HepG2 (cell line): ENCODE data around the gene ERC1. TPM values are rescaled to one million over a fixed set of nuclear protein-coding genes. Genes with fewer than 3 reads are reported as not detected.

Source experiments
- ATAC-seq: fragments of 200-7000 bp; cut with Tn5 transposase; 3 replicates; pipeline ENCODE4 v1.9.1; 2020; ENCODE audit warnings: mild to moderate bottlenecking, moderate library complexity
- BruUV-seq: library from RNA; stranded (reverse); fragments of 400-500 nt; replicated peaks from 2 replicates; lab custom pipeline; 2021; lab: Mats Ljungman, UMichigan
- CTCF ChIA-PET: fragments of 300-600 bp; formaldehyde crosslinking; extraction: SDS; loops from one replicate; lab custom pipeline; 2021; ENCODE audit warnings: low total read pairs, inconsistent platforms, low intra/inter-chr PET ratio; lab: Yijun Ruan, JAX
- POLR2A ChIA-PET: fragments of 350-600 bp; sonication (Branson Sonifier 250); formaldehyde crosslinking; loops from one replicate; lab custom pipeline; 2020; ENCODE audit warnings: antibody characterized with exemption, inconsistent platforms; lab: Yijun Ruan, JAX
- DNase-seq: peaks from one replicate; pipeline ENCODE4 v3.0.0-alpha.2; 2015; ENCODE audit warnings: low spot score
- FAIRE-seq: peaks from 3 replicates; lab custom pipeline; 2011; peaks lifted over from hg19 to GRCh38; lab: Jason Lieb, UNC
- H2AFZ ChIP-seq: one replicate; pipeline ENCODE4 v1.6.1; 2011; ENCODE audit warnings: low read length, inconsistent platforms
- H3K27ac ChIP-seq: fragments of 300-600 bp; 3 replicates; pipeline ENCODE4 v1.8.0; 2011; ENCODE audit warnings: mixed run types, mild to moderate bottlenecking, mixed read lengths, low read length, inconsistent platforms; ENCODE audit not compliant: insufficient read depth; ENCODE audit errors: extremely low read length
- H3K27me3 ChIP-seq, 2 experiments: fragments of 200-600 bp in 1 of 2; 2 replicates in 1 of 2; 3 replicates in 1 of 2; pipeline versions ENCODE4 v1.6.0 to v1.8.0; 2011; ENCODE audit warnings: low read length in 2 of 2, mild to moderate bottlenecking in 2 of 2, moderate library complexity in 2 of 2, inconsistent platforms in 1 of 2; ENCODE audit not compliant: insufficient read depth in 2 of 2, control insufficient read depth in 1 of 2
- H3K36me3 ChIP-seq, 2 experiments: fragments of 200-600 bp in 1 of 2; replicated peaks in 1 of 2; 2 replicates in 1 of 2; 3 replicates in 1 of 2; pipeline versions ENCODE4 v1.5.1 to v1.8.0; 2011; ENCODE audit warnings: low read length in 2 of 2, inconsistent platforms in 1 of 2; ENCODE audit not compliant: insufficient read depth in 2 of 2, control insufficient read depth in 1 of 2
- H3K4me1 ChIP-seq: 2 replicates; pipeline ENCODE4 v1.5.1; 2012; ENCODE audit warnings: low read length, inconsistent platforms; ENCODE audit not compliant: insufficient read depth
- H3K4me2 ChIP-seq: 2 replicates; pipeline ENCODE4 v1.6.0; 2011; ENCODE audit warnings: low read depth, low read length, inconsistent platforms
- H3K4me3 ChIP-seq, 3 experiments: fragments of 200-600 bp in 1 of 3; sonication (generic), shearing (Covaris generic) in 1 of 3; replicated peaks in 1 of 3; 2 replicates each; pipeline ENCODE4 v1.5.1; 2011 to 2016; ENCODE audit warnings: low read length in 3 of 3, inconsistent platforms in 2 of 3, low read depth in 2 of 3, mild to moderate bottlenecking in 2 of 3, control low read depth in 1 of 3, mixed read lengths in 1 of 3; ENCODE audit not compliant: insufficient read depth in 1 of 3
- H3K79me2 ChIP-seq: one replicate; pipeline ENCODE4 v1.6.1; 2011; ENCODE audit warnings: low read length, inconsistent platforms; ENCODE audit not compliant: insufficient read depth
- H3K9ac ChIP-seq: 2 replicates; pipeline ENCODE4 v1.6.0; 2011; ENCODE audit warnings: mild to moderate bottlenecking, low read depth, low read length, inconsistent platforms; ENCODE audit not compliant: insufficient read depth
- H3K9me3 ChIP-seq: 2 replicates; pipeline ENCODE4 v1.5.1; 2012; ENCODE audit warnings: mild to moderate bottlenecking, low read length
- H4K20me1 ChIP-seq: 2 replicates; pipeline ENCODE4 v1.6.0; 2011; ENCODE audit warnings: inconsistent platforms, mild to moderate bottlenecking, low read length, moderate library complexity; ENCODE audit not compliant: insufficient read depth
- GLI4 ChIP-seq: sonication (generic); formaldehyde crosslinking; IDR thresholded peaks from 2 replicates; pipeline ENCODE4 v1.5.1; 2020; ENCODE audit warnings: missing genetic modification reagents, mild to moderate bottlenecking, moderate library complexity, borderline replicate concordance
- JARID2 ChIP-seq: sonication (generic); formaldehyde crosslinking; IDR thresholded peaks from 2 replicates; pipeline ENCODE4 v1.8.1; 2023; ENCODE audit warnings: missing genetic modification reagents, inconsistent platforms; ENCODE audit not compliant: insufficient replicate concordance
- NCOA1 ChIP-seq: sonication (generic); formaldehyde crosslinking; IDR thresholded peaks from 2 replicates; pipeline ENCODE4 v1.9.0; 2021; ENCODE audit warnings: missing genetic modification reagents
- PCBP2 ChIP-seq: fragments of 200-400 bp; formaldehyde crosslinking; optimal IDR thresholded peaks from 2 replicates; pipeline ENCODE3; 2018; ENCODE audit warnings: low read length, low read depth; ENCODE audit not compliant: poor library complexity, severe bottlenecking
- PHF21A ChIP-seq: sonication (generic); formaldehyde crosslinking; IDR thresholded peaks from 2 replicates; pipeline ENCODE4 v1.5.0; 2020; ENCODE audit warnings: mild to moderate bottlenecking, missing genetic modification reagents
- RFX3 ChIP-seq: IDR thresholded peaks from 2 replicates; pipeline ENCODE4 v1.6.1; 2016; ENCODE audit warnings: missing biosample characterization, missing genetic modification reagents
- SMARCE1 ChIP-seq: fragments of 450-650 bp; IDR thresholded peaks from 2 replicates; pipeline ENCODE4 v1.6.1; 2017; ENCODE audit warnings: borderline replicate concordance
- ZNF10 ChIP-seq: sonication (generic); formaldehyde crosslinking; IDR thresholded peaks from 2 replicates; pipeline ENCODE4 v1.4.0; 2020; ENCODE audit warnings: mild to moderate bottlenecking, low read depth, missing genetic modification reagents, borderline replicate concordance
- ZNF24 ChIP-seq: fragments of 450-650 bp; IDR thresholded peaks from 2 replicates; pipeline ENCODE4 v1.6.1; 2017; ENCODE audit warnings: antibody characterized with exemption, mild to moderate bottlenecking
- ZNF292 ChIP-seq: sonication (generic); formaldehyde crosslinking; IDR thresholded peaks from 2 replicates; pipeline ENCODE4 v1.8.1; 2022; ENCODE audit warnings: mild to moderate bottlenecking, low read depth, missing genetic modification reagents, borderline replicate concordance
- ZNF441 ChIP-seq: sonication (generic); formaldehyde crosslinking; IDR thresholded peaks from 2 replicates; pipeline ENCODE4 v1.7.0; 2021; ENCODE audit warnings: missing genetic modification reagents, borderline replicate concordance
- ZNF850 ChIP-seq: sonication (generic); formaldehyde crosslinking; conservative IDR thresholded peaks from 2 replicates; pipeline ENCODE4 v1.9.0; 2021; ENCODE audit warnings: mild to moderate bottlenecking, missing genetic modification reagents
- WGBS: methylation state at CpG from one replicate; pipeline ENCODE4 v1.1.6; 2017; ENCODE audit warnings: low lambda C conversion rate; 5-methylcytosine and 5-hydroxymethylcytosine counted together
- in situ Hi-C: cut with HindIII; loops from 2 replicates; pipeline ENCODE4 v1.10.0; 2017; ENCODE audit warnings: low pct_unique_long_range_greater_than_20kb; ENCODE audit not compliant: extremely low pct_ligation_motif_present
- intact Hi-C: fragments of 100-400 bp; cut with micrococcal nuclease; formaldehyde crosslinking; loops from one replicate; pipeline ENCODE4 v1.10.0; 2022; ENCODE audit not compliant: unreplicated experiment
- polyA plus RNA-seq, 8 experiments: library from polyadenylated mRNA; depleted of rRNA in 3 of 8; stranded (reverse) in 7 of 8; unstranded in 1 of 8; fragments of >200 nt; fragmentation: Illumina TruSeq in 4 of 8; extraction: Trizol in 4 of 8; gene quantifications; 2 replicates each; pipeline versions ENCODE4 v1.2.1 to v1.2.3, GENCODE V29; 2011 to 2016; ENCODE audit warnings: low read depth in 4 of 8, missing spikeins in 1 of 8, mixed read lengths in 1 of 8; ENCODE audit not compliant: insufficient read depth in 1 of 8
- total RNA-seq, 5 experiments: library from RNA; depleted of rRNA; stranded (reverse); fragments of >200 nt; fragmentation: Illumina TruSeq; extraction: Trizol; gene quantifications; 2 replicates each; pipeline ENCODE4 v1.2.3, GENCODE V29; 2016; ENCODE audit warnings: low read depth in 1 of 5

Gene ERC1
- total and polyA plus RNA-seq, 2 of the 13 experiments (the other 11 are each of a cell fraction or from before 2014, with no cell fraction given): 6.1 to 12.4 TPM

- no peak for DNase-seq
- BruUV-seq: no TSS peak
- 94% methylated on average over 3 of the region's 3 CpGs for WGBS
- Histone ChIP-seq H3K9ac (no peak overlapping the region), H3K79me2 (peaks cover 17% of the 10 kb centered on the region), H3K4me2 (no peak overlapping the region), H3K4me1 (peaks cover 8% of the 10 kb centered on the region; the same call in 1 of the 2 replicates), H2AFZ (no peak overlapping the region), H3K9me3 (no peaks in the 10 kb centered on the region), H3K27ac (no peak overlapping the region), H3K36me3 (no peaks in the 10 kb centered on the region), H3K27me3 (no peaks in the 10 kb centered on the region), H3K4me3 (no peak overlapping the region), H4K20me1 (peaks cover 9% of the 10 kb centered on the region; the same call in 1 of the 2 replicates)
- CTCF ChIA-PET: no interaction called here
- in situ Hi-C loops: loop anchor here (25.0 kb wide), 1 partner anchor 532 kb away; no protein-coding TSS in a partner anchor
- POLR2A ChIA-PET: no interaction called here
- intact Hi-C loops: loop anchor here (5.0 kb wide), 3 partner anchors 97 to 277 kb away; partner anchors contain the start of gene RAD52
- no peak for TF ChIP-seq PCBP2
- no peak for TF ChIP-seq ZNF24
- no peak for TF ChIP-seq ZNF10
- TF ChIP-seq ZNF441: no peak
- no peak for TF ChIP-seq ZNF292 (CRISPR knock-in tag)
- TF ChIP-seq SMARCE1: no peak
- TF ChIP-seq JARID2 (CRISPR knock-in tag): no peak
- no peak for TF ChIP-seq PHF21A
- TF ChIP-seq NCOA1 (CRISPR knock-in tag): no peak
- TF ChIP-seq ZNF850 (CRISPR knock-in tag): no peak
- no peak for TF ChIP-seq GLI4 (CRISPR knock-in tag)
- no peak for TF ChIP-seq RFX3 (CRISPR knock-in tag)
- no peak for ATAC-seq
- no peak for FAIRE-seq
Measured at GRCh38 chr12:1094714-1095113, 103.7 kb downstream of the ERC1 start.
